ENCODE results near the gene NBEA.

DNA sequence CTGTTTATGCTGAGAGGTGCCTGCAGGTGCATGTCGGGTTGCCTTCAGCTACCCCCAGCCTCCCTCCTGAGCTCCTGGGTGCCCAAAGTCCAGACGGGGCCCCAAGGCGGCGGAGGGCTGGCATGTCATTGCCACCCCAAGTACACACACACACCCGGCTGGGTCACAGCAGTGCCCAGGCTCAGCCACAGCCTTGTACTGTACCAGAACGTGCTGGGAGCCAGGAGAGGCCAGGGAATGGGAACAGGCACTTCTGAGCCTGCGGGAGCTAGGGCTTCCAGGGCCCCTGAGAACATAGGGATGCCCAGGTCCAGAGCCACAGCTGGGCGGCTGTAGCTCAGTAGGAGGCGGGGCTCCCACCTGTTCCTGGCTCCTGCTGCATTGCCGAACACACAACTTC is 585.4 kb downstream of the NBEA start:
- TF ChIP-seq, protein P1, sequence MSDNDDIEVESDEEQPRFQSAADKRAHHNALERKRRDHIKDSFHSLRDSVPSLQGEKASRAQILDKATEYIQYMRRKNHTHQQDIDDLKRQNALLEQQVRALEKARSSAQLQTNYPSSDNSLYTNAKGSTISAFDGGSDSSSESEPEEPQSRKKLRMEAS (IDR thresholded peaks at IDR 0.05): no peak
- TF ChIP-seq YY1 (IDR thresholded peaks at IDR 0.05; ENCODE audit: low read depth) (no peak), EP300 (IDR thresholded peaks at IDR 0.05; ENCODE audit: borderline replicate concordance) (no peak), ZBTB7A (IDR thresholded peaks at IDR 0.05; ENCODE audit: low read depth) (no peak), CEBPB (IDR thresholded peaks at IDR 0.05) (no peak)
- TF ChIP-seq, protein P2, sequence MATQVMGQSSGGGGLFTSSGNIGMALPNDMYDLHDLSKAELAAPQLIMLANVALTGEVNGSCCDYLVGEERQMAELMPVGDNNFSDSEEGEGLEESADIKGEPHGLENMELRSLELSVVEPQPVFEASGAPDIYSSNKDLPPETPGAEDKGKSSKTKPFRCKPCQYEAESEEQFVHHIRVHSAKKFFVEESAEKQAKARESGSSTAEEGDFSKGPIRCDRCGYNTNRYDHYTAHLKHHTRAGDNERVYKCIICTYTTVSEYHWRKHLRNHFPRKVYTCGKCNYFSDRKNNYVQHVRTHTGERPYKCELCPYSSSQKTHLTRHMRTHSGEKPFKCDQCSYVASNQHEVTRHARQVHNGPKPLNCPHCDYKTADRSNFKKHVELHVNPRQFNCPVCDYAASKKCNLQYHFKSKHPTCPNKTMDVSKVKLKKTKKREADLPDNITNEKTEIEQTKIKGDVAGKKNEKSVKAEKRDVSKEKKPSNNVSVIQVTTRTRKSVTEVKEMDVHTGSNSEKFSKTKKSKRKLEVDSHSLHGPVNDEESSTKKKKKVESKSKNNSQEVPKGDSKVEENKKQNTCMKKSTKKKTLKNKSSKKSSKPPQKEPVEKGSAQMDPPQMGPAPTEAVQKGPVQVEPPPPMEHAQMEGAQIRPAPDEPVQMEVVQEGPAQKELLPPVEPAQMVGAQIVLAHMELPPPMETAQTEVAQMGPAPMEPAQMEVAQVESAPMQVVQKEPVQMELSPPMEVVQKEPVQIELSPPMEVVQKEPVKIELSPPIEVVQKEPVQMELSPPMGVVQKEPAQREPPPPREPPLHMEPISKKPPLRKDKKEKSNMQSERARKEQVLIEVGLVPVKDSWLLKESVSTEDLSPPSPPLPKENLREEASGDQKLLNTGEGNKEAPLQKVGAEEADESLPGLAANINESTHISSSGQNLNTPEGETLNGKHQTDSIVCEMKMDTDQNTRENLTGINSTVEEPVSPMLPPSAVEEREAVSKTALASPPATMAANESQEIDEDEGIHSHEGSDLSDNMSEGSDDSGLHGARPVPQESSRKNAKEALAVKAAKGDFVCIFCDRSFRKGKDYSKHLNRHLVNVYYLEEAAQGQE (IDR thresholded peaks at IDR 0.05; ENCODE audit: low read depth): no peak

All from Ishikawa (cell line).